Omental fat pad (tissue), 4 donors: Measurements from ENCODE around the gene MND1. TPM values are rescaled to one million over a fixed set of nuclear protein-coding genes. Genes with fewer than 3 reads are reported as not detected.

Experiments used
- ATAC-seq: fragments of 150-250 bp; one replicate; pipeline ENCODE4 v1.9.1; 2016; ENCODE audit warnings: mild to moderate bottlenecking, moderate library complexity; ENCODE audit not compliant: low FRiP score
- DNase-seq: peaks from one replicate; pipeline ENCODE4 v3.0.0-alpha.2; 2019; ENCODE audit warnings: low spot score
- CTCF ChIP-seq, 3 donors: fragments of 450-650 bp; IDR thresholded peaks; one replicate each; pipeline ENCODE4 v1.5.1; 2016 to 2017; ENCODE audit warnings: antibody characterized with exemption in 3 of 3, mild to moderate bottlenecking in 3 of 3, moderate library complexity in 2 of 3
- total RNA-seq, 4 donors: library from RNA; depleted of rRNA; stranded (reverse); fragments of >200 nt; gene quantifications; one replicate each; pipeline ENCODE4 v1.1.0, GENCODE V29; 2016

The MND1 gene
- total RNA-seq, 4 donors from 2014 or later, result 1.6 TPM; not detected in 3

- no peak for ATAC-seq
- no peak for DNase-seq
- TF ChIP-seq CTCF (IDR thresholded peaks at IDR 0.05), result no peak
Measured at GRCh38 chr4:153362184-153362583, 17.7 kb downstream of the MND1 start.

- DNase-seq (no peak), ATAC-seq (no peak)
- no peak for TF ChIP-seq CTCF (IDR thresholded peaks at IDR 0.05)
Measured at GRCh38 chr4:153364061-153364460, 19.6 kb downstream of the MND1 start.

- ATAC-seq, result no peak
- no peak for DNase-seq
- TF ChIP-seq CTCF (IDR thresholded peaks at IDR 0.05), result no peak
Measured at GRCh38 chr4:153365003-153365402, 20.5 kb downstream of the MND1 start.

- TF ChIP-seq CTCF (IDR thresholded peaks at IDR 0.05), result no peak
- ATAC-seq (no peak), DNase-seq (no peak)
Measured at GRCh38 chr4:153366486-153366885, 22.0 kb downstream of the MND1 start.

- ATAC-seq (no peak), DNase-seq (no peak)
- TF ChIP-seq CTCF (IDR thresholded peaks at IDR 0.05), result no peak
Measured at GRCh38 chr4:153367092-153367491, 22.6 kb downstream of the MND1 start.

- DNase-seq (no peak), ATAC-seq (no peak)
- TF ChIP-seq CTCF (IDR thresholded peaks at IDR 0.05), result no peak
Measured at GRCh38 chr4:153369021-153369420, 24.5 kb downstream of the MND1 start.

- TF ChIP-seq CTCF (IDR thresholded peaks at IDR 0.05), result no peak
- ATAC-seq, result no peak
- DNase-seq, result no peak
Measured at GRCh38 chr4:153371701-153372234, 27.3 kb downstream of the MND1 start.
